HG02588 (cell line): ENCODE data around the gene IGSF9.

Source experiments
- ATAC-seq: cut with Tn5 transposase; IDR thresholded peaks from one replicate; pipeline ENCODE4 v1.9.1; 2021; ENCODE audit warnings: mild to moderate bottlenecking, moderate library complexity; ENCODE audit not compliant: unreplicated experiment

The IGSF9 gene

DNA sequence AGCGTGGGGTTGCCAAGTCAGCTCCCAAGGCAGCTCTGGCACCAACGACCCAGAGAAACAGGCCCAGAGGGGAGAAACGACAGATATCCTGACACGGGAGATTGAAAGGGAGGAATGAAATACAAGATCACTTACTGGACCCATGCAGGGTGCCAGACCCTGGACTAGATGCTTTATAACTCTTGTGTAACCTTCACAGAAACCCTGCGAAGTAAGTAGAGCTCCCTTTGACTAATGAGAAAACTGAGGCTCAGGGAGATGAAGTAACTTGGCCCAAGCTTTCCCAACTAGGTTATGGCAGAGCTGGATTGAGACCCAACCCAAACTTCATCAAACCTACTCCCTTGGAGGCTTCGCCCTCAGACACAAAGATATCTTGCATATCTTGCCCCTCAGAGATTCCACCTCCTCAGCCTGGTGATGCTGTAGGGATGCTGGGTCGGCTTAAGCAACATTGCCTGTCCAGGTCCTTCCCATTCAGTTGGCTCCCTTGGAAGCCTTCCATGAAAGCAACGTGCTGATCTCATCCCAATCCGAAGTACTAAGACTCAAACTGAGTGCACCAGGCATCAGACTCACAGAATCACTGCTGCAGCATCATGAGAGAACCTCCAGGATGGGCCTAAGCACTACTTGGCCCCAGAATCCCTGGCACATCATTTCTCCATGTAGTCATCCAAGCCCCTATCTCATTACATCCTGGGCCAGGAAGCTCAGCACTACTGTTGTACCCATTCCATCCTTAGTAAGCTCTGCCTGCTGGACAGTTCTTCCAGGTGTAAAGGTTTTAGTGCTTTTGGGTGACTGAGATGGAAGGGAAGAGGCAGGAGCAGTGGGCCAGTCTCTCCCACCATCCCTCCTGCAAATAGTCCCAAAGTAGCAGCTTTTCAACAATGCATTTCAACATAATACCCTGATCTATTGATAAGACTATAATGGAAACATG, 1.1 kb upstream of the IGSF9 start:
- ATAC-seq = no peak

DNA sequence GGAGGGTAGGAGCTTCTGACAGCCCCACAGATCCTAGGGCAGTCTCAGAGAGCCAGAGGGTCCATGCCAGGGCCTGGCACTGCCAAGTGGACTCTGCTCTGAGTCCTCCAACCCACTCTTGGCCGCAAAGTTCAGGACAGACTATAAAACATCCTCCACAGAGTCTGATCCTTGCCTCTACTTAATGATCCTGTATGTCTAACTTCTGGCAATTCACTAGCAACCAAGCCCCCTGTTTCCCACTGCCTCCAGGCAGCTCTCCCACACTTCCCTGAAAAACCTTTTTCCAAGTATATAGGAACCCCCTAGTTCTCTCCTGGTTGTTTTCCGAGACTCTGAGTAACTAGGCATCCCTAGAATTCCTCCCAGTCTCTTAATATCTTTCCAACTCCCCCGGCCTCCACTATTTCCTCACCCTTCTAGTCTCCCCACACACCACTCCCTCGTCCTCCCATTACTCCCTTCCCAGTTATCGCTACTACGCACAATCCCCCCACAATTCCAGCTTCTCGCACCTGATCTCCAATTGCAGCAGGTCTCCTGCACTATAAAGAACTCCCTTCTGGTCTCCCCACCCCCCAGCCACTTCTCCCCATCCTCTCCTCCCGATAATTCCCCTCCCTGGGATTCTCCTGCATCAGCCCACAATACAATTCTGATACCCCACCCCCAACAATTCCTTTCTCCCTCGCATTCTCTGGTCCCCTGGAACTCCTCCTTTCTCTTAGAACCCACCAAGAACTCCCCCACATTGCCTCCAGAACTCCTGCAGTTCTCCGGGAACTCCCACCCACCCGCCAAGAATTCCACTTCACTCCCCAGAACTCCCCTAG, 574 bp downstream of the IGSF9 start:
- ATAC-seq = no peak

DNA sequence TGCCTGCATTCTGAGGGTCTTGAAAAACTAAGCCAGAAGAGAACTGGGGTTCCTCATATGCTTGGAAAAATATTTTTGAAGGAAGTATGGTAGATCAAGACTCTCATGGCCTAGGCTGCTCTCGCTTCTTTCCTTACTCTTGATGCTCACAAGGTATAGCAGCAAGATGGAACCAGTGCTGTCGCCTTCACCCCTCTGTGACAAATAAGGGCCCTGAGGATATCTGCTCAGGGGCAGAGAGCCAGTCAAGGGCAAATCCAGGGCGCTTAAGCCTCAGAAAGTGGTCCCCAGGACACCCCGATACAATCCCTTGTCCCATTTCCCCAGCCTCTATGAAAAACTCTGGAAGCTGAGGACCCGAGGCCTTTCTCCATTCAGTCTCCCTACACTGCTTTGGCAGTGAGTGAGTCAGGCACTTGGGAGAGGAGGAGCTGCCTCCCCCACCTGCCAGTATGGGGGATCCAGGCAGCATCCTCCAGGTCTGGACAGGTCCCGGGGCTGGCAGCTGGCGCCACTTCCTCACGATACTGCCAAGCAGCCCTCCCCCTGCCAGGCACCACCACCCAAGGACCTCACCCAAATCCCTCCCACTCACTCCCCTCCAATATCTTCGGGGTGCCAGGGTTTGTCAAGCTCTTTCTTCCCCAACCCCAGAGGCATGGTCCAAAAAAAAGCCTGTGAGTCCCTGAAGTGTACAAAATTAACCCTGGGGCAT, 1.3 kb downstream of the IGSF9 start:
- no peak for ATAC-seq

DNA sequence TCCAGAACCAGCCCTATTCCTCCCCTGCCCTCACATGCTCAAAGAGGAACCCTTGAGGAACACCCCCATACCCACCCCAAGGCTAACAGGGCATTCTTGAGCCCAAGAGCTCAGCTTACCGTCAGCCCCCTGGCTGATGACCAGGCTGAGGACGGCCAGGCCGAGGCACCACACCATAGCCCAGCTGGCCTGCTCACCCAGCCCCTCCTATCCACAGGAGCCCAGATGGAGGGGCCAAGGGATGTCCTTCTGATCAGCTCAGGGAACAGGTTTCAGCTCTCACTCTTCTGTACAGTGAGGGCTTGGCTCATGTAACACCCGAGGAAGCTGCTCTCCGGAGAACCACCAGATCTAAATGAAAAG, 2.2 kb downstream of the IGSF9 start:
- ATAC-seq = no peak

DNA sequence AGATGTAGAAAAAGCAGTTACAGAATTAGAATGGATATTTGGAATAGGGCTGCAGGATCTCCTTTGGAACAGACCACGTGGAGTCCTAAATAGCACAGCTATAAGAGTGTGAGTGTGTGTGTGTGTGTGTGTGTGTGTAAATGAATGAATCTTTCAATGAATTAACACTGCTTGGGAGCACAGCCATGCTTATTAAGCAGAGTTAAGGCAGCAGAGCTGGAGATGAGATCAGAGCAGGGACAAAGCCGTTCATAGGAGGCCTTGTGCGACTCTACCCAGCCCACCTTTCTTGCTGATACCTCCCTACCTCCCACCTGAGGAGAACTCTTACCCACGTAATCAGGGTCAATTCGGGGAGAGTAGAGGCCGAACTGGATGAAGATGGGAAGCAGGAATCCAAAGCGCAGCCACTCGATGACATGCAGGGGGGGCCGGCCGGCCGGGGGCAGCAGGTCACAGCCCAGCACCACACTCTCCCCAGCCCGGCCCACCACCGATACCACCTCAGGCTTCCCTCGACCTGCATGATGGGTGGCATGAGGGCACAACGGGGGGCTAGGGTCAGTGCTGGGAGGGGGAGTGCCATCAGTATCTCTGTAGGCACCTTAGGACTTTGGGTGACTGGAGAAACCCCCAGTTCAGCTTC, 2.7 kb downstream of the IGSF9 start:
- no peak for ATAC-seq

DNA sequence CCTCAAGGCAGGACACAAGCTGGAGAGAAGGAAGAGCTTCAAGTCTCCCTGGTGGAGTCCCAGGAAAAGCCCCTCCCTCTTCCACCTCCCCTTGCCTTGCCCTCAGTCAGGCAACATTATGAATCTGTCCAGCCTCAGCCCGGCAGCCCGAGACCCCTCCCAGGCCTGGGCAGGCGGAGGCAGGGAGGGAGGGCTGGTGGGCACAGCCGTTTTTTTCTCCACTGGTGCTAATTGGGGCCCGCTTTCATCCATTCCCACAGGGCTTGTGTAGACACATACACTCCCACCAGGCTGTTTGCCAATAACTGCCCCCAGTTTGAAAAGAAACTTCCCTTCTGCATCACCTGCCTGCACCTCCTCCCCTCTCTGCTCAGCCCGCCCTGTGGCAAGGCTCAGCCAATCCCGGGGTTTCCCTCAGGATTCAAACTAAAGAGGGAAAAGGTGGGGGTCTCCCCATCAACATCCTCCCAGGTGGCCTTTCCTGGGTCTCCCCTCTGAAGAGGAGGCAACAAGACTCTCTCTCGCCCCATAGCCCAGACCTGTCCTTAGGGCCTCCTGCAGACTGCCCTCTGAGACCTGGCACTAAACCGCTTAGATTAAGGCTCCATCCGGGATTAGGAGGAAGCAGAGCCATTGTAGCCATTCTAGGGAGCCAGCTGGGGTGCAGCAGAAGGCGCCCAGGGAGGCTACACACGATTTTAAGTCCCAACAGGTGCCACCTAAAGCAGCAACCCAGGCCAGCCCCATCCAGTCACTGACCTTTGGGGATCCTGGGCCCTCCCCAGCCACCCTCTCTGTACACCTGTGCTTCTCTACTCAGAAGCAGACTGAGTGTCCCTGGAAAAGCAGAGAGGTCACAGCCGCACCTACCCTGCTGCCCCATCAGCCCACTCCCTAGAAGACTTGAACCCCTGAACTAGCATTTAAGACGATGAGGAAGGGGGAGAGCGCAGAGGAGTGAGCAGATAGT, 3.5 kb downstream of the IGSF9 start:
- ATAC-seq = no peak

DNA sequence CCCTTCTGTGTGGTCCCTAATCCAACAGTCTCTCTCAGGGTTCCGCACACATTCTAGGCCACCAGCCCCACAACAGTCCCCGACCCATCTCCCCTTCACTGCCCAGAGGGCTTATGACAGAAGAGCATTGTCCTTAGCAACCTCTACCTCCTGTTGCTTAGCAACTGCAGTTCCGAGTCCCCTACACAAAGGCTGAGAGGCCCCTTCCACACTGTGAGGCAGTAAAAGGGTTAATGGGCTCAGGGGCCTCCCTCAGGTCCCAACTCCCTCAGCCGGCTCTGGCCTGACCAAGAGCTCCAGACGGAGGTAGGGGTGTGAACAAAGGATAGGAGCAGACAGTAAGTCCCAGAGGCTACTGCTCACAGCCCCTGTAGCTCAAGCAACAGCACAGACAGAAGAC, 4.3 kb downstream of the IGSF9 start:
- no peak for ATAC-seq

DNA sequence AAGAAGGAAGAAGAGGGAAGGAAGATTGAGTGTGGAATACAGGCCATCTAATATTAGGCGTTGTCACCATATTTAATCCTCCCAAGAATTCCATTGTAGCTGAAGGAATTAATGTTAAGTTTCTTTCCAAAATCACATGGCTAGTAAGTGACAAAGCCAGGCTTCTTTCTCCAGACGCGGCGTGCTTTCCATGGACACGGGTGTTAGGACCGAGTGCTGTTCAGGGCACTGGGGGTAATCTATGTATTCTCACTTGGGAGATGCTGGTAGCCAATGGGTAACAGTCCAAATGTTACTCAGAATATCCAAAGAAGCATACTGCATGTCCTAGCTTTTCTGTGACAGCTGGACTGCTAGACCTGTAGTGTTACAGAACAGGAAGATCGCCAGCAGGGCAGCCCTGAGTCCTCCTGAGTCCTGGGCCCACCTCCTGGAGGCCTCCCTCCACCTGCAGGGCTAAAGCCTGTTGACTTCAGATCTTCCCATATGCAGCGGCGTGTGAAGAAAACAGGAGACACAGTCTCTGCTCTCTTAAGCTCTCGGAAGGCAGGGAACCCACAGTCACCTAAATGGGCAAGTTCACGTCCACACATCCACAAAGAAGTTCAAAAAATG, 5.3 kb downstream of the IGSF9 start:
- ATAC-seq = no peak

DNA sequence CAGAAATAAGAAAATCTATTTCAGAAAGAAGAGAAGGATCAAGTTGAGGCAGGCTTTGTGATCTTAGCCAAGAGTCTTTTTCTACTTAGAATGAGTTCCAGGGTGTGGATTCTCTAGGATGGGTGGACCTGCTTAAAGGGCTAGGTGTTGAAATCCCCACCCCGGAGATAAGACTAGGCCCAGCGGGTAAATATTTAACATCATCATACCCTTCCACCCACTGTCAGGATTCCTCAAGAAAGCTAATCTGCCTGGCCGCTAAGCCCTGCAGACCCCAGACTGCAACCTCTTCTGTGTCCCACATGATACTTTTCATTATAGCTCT, 5.8 kb downstream of the IGSF9 start:
- no peak for ATAC-seq

DNA sequence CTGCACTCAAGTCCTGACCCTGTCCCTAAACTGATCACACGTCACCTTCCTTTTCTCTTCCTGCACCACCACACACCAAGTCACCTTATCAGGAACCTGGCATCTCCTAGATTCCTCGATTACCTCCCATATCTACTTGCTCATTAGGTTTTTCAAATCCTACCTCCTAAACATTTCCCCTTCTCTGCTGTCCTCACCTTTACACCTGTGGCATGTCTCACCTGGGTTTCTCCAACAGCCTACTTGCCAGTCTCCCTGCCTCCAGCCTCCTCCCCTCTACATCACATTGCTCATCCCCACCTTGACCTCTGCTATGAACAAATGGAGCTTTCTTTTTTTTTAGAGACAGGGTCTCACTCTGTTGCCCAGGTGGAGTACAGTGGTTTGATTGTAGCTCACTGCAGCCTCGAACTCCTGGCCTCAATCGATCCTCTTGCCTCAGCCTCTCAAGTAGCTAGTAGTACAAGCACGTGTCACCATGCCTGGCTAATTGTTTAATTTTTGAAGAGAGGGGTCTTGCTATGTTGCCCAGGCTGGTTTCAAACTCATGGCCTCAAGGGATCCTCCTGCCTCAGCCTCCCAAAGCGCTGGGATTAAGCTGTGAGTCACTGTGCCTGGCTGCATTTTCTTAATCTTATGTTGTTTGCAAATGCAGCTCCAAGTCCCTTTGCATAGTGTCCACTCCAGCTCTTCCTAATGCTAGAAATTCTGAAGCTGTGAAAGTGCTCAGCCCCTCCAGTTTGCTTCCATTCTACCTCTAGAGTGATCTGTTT, 6.3 kb downstream of the IGSF9 start:
- no peak for ATAC-seq

DNA sequence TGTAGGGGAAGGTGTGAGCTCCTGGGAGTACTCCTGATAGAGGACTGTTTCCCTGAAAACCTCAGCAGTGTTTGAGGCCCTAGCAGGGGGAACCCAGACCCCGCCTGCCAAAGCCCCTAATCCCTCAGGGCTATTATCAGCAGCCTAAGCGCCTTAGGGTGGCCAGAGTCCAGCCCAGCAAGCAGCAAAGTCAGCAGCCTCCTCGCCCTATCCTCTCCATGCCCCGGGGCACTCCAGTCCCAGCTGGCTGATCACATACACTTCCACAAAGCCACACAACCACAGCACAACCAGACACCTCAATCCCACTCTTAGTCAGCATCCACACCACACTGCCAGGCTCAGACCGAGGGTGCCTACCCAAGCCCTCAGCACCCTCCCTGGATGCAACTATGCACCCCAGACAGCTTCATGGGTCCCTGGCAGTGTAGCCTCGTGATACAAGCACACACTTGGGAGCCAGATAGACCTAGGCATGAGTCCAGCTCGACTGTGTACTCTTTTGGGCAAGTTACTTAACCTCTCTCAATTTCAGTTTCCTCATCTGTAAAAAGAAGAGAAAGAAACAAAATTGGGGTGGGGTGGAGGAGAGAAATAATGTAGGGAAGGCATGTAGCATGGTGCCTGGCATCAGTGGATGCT, 7.1 kb downstream of the IGSF9 start:
- ATAC-seq = no peak

DNA sequence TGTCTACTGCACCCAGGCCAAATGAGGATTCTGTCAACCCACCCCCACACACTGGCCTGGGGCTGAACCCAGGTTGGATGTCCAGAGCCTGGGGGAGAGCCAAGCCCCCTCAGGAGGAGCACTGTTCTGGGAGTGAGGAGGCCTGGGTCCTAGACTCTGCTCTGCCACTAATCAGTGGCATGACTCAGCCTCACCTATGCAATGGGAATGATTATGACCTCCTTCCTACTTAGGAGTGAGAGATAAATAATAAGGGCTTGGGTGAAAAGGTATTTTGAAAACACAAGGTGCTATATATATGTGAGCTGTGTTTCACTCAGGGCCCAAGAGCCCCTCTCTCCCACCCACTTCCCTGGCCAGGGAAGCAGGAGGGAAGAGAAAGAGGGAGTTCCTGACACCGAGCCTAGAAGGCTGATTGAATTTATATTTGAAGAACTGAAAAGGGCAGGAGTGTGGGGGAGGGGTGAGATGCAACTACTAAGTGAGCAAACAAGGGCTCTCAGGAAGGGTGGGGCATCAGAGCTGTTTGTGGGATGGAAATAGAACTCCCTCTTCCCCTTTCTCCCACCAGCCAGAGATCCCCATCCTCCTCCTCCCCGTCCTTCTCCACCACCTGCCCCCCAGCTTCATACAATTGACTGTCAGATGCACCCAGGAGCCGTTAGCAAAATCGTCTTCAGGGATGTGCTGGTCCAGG, 8.2 kb downstream of the IGSF9 start:
- no peak for ATAC-seq

DNA sequence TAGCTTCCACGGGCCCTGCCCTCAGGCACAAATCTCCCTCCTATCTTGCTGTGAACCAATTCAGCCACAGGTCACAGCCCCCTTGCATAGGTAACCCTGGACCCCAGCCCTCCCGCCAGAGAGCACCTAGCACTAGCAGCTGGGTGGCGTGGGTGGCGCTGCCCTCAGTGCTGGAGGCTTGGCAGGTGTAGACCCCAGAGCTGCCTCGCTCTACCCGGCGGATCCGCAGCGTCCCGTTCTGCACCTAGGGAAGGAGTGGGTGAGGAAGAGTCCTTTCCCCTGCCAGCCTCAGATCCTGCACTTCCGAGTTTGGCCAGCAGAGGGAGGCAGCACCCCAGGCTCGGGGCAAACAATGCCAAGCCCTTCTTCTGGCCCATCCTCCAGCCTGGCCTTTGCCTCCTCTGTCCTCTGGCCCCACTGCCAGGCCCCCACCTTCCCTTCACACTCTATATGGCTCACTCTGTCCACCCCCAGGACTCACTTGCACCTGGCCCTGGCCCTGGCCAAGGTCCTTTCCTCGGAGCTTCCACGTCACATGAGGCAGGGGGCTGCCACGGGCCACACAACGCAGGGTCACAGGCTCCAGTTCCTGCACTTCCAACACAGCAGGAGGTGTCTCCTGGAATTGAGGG, 9.0 kb downstream of the IGSF9 start:
- ATAC-seq = no peak

DNA sequence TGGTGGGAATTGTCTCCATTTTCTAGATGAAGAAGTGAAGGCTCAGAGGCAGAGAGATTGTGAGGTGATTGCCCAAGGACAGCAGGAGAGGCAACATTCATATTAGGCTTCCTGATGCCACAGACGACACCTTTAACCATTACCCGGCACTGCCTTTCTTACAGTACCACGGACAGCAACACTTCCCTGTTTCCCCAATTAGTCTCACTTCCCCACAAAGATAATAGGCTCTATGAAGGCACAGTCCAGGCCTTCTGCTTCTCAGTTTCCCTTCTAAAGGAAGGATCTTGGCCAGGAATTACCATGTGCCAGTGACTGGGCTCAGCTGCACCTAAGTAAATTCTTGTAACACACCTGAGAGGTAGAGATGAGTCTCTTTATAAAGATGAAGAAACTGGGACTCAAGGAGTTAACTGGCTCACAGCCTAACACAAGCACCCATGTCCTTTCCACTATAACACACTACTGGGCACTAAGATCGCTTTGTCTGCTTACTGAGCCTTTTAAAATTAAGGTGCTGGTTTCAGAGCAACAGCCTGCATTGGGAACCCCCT, 9.6 kb downstream of the IGSF9 start:
- ATAC-seq = no peak

DNA sequence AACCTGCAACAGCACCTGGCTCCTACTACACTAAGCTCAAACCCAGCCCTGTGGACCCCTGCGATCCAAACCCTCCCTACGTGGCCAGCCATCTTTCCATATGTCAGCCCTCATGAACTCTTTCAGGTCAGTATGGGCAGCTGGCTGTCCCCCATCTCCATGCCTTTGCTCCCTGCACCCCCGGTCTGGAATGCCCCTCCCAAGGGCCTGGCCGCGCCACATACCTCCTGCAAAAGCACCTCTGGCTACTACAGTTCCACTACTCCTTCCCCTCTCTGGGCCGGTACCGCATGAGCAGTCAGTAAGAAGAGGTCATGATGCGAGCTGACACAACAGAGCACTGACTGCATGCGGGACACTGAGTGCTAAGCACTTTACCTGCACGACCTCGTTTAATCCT, 10.1 kb downstream of the IGSF9 start:
- ATAC-seq = no peak

DNA sequence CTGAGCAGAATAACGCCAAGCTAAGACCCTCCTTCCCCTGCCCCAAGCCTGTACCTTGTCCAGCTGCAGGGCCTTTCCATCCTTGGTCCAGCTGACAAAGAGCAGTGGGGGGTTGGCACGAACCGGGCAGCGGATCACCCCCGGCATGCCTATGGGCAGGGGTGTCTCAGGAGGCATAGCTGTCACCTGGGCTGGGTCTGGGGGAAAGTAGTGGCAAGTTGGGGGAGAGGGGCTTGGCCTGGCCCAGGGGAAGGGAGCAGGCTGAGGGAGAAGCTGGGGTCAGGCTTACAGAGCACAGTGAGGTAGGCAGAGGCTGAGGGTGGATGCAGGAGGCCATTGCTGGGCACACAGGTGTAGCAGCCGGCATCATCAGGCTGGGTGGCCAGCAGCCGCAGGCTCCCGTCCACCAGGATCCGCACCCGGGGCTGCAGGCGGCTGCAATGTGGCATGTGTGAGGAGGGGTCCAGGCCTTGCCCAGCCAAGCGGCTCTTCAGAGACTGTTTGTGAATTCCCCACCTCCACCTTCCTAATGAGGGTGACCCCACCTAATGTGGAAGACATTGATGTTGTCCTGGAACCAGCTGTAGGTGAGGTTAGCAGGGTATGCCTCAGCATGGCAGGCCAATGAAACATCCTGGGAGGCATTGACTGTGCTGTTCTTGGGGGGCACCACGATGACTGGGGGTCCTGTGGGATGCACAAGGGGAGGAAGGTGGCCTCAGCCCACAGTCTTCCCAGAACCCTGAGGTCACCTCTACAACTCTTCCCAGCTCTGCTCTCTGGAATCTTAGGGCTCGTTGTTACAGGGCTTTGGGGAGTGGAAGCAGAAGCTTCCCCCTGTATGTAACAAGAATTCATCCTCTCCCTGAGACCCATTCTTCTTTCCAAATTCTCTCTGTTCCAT, 11.0 kb downstream of the IGSF9 start:
- ATAC-seq = no peak
